Measurements from ENCODE around the gene POLR1G.

POLR1G gene

DNA sequence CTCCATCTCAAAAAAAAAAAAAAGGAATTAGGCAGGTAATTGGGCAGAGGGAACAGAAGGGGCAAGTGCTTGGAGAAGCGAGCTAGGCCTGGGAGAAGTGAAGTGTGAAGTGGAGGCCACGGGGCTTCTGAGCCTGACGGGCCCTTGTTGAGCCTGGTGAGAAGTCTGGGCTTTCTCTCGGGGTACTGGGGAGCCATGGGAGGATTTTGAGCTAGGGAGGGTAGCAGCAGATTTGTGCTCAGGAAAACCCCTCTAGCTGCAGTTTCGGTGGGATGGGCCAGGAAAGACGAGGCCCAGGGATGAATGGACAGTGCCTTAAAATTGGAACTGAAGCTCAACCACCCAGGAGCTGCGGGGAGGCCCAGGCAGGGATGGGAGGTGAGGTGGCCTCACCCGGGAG is 8.0 kb downstream of the POLR1G start:
- no peak for TF ChIP-seq CTCF (IDR thresholded peaks at IDR 0.05; ENCODE audit: low read length, missing control alignments)
- no peak for DNase-seq (ENCODE audit: low read depth)
- no peak overlapping the region for H3K4me3 ChIP-seq (replicated peaks; ENCODE audit: low read depth, low read length)

DNA sequence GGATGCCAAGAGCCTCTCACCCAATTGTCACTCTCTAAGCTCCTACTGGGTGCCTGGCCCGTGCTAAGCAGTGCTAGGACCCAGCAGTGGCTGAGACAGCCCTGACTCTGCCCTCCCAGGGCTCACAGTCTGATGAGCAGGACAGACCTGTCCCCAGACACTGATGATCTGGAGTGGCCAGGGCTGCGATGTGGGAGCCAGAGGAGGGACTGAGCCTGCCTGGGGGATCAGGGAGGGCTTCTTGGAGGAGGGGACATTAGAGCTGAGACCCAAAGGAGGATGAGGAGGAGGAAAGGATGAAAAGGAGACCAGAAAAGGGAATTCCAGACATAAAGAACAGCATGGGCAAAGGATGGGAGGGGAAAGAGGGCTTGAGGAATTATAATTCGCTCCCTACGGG is 10.7 kb downstream of the POLR1G start:
- no peak overlapping the region for H3K4me3 ChIP-seq (replicated peaks; ENCODE audit: low read depth, low read length)
- DNase-seq (ENCODE audit: low read depth), result no peak
- TF ChIP-seq CTCF (IDR thresholded peaks at IDR 0.05; ENCODE audit: low read length, missing control alignments), result no peak

DNA sequence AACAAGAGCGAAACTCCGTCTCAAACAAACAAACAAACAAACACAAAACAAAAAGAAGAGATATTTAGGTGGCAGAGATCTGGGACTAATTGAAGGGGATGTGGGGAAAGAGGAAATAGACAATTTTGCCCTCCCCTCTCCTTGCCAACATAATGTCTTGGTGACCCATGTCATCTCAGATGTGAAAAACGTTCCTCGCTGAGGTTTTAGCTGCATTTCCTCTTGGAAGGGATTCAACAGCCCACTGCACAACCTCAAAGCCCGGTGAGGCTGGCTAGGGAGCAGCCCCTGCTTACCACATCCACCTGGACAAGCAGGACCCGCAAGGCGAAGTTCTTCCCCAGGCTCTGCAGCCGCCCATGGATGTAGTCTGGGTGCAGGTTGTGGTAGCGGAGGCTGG is 12.4 kb downstream of the POLR1G start:
- H3K4me3 ChIP-seq (replicated peaks; ENCODE audit: low read depth, low read length), result no peak overlapping the region
- DNase-seq (ENCODE audit: low read depth), result no peak
- TF ChIP-seq CTCF (IDR thresholded peaks at IDR 0.05; ENCODE audit: low read length, missing control alignments), result no peak

DNA sequence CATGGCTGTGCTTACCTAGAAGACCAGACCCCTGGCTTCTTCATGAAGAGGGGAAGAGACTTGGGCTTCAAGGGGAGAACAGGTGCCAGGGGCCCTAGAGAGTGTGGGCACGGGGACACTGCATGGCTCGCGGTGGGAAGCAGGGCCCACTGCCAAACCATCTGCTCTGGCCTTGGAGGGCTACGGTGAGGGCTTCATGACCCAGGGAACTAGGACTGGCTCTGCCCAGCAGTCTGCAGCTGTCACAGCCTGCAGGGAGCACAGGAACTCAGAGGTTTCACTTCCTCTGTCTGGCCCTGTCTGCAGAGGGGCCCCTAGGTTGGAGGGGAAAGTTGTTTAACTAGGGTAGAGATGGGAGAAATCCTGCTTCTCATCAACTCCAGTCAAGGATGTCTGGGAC is 13.0 kb downstream of the POLR1G start:
- DNase-seq (ENCODE audit: low read depth), result no peak
- TF ChIP-seq CTCF (IDR thresholded peaks at IDR 0.05; ENCODE audit: low read length, missing control alignments), result no peak
- no peak overlapping the region for H3K4me3 ChIP-seq (replicated peaks; ENCODE audit: low read depth, low read length)

DNA sequence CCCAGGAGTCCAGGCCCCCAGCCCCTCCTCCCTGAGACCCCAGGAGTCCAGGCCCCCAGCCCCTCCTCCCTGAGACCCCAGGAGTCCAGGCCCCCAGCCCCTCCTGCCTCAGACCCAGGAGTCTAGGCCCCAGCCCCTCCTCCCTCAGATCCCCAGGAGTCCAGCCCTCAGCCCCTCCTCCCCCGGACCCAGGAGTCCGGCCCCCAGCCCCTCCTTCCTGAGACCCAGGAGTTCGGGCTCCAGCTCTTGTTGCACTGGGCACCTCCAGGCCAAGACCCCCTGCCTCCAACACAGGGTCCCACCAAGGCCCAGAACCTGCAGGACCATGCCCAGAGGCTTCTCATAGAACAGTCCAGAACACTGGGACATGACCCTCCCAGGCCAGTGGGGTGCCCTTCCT is 13.5 kb downstream of the POLR1G start:
- TF ChIP-seq CTCF (IDR thresholded peaks at IDR 0.05; ENCODE audit: low read length, missing control alignments), result no peak
- no peak for DNase-seq (ENCODE audit: low read depth)
- H3K4me3 ChIP-seq (replicated peaks; ENCODE audit: low read depth, low read length), result no peak overlapping the region

DNA sequence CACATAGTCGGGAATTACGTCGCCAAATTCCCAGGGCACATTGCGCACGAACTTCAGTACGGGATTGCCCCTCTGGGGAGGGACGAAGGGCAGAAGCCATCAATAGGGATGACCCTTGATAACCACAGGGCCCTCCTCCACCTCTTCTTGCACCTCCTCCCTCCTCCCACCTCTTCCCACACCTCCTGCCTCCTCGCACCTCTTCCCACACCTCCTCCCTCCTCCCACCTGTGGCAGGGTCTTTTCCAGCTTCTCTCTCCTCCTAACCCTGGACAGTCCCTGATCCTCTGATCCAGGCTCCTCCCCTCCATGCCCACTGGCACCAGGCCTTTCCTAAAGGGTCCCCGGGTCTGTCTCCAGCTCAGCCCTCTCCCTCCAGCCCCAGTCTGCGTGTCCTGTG is 13.9 kb downstream of the POLR1G start:
- no peak for TF ChIP-seq CTCF (IDR thresholded peaks at IDR 0.05; ENCODE audit: low read length, missing control alignments)
- no peak for DNase-seq (ENCODE audit: low read depth)
- no peak overlapping the region for H3K4me3 ChIP-seq (replicated peaks; ENCODE audit: low read depth, low read length)

DNA sequence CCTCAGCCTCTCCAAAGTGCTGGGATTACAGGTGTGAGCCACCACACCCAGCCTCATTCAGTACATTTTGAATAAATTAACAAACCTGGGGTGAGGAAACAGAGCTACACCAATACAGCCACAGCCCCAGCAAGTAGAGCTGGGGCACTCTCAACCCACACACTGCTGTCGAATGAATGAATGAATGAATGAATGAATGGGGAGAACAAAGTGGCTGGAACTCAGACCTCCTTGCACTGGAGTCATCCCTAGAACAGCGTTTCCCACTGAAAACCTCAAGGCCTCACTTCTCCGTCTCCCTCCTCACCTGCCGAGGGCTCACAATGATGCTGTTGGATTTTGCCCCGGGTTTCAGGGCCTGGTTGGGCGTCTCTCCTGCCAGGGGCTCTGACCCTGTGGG is 14.4 kb downstream of the POLR1G start:
- no peak for TF ChIP-seq CTCF (IDR thresholded peaks at IDR 0.05; ENCODE audit: low read length, missing control alignments)
- H3K4me3 ChIP-seq (replicated peaks; ENCODE audit: low read depth, low read length), result no peak overlapping the region
- no peak for DNase-seq (ENCODE audit: low read depth)
